ENCODE data around the gene SSR2.

DNA sequence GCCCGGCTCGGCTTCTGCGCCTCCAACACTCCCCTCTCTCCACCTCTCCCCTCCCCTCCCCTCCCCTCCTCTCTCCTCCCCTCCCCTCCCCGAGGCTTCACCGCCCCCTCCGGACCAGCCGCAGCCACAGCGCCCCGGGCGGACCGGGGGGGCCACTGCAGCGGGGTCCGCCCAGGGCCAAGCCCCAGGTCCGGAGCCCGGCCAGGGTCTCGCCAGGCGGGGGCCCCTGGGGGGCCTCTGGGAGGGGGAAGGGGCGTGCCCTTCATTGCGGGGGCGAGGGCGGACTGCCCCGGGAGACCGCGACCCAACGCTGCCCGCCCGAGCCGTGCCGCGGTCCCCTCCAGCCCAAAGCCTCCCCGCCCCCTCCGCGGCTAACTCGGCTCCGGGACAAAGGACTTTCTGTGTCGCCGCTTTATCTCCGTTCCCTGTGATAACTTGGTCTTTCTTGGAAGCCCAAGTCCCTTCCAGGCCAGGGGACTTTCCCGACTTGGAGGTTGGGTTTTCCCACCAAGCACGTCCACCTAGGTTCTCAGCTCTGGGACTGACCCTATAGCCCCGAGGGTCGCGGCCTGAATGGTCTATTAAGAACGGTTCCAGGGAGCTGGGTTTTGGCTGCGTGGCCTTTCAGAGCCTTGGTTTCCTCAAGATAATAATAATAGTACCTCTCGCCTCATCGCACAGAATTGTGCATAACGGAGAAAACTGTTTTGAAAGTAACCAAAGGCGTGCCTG, 33.2 kb upstream of the SSR2 start, which contains the start of gene UBQLN4:
- TF ChIP-seq, protein P1, sequence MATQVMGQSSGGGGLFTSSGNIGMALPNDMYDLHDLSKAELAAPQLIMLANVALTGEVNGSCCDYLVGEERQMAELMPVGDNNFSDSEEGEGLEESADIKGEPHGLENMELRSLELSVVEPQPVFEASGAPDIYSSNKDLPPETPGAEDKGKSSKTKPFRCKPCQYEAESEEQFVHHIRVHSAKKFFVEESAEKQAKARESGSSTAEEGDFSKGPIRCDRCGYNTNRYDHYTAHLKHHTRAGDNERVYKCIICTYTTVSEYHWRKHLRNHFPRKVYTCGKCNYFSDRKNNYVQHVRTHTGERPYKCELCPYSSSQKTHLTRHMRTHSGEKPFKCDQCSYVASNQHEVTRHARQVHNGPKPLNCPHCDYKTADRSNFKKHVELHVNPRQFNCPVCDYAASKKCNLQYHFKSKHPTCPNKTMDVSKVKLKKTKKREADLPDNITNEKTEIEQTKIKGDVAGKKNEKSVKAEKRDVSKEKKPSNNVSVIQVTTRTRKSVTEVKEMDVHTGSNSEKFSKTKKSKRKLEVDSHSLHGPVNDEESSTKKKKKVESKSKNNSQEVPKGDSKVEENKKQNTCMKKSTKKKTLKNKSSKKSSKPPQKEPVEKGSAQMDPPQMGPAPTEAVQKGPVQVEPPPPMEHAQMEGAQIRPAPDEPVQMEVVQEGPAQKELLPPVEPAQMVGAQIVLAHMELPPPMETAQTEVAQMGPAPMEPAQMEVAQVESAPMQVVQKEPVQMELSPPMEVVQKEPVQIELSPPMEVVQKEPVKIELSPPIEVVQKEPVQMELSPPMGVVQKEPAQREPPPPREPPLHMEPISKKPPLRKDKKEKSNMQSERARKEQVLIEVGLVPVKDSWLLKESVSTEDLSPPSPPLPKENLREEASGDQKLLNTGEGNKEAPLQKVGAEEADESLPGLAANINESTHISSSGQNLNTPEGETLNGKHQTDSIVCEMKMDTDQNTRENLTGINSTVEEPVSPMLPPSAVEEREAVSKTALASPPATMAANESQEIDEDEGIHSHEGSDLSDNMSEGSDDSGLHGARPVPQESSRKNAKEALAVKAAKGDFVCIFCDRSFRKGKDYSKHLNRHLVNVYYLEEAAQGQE (IDR thresholded peaks at IDR 0.05; ENCODE audit: unreplicated experiment) = no peak
- TF ChIP-seq CTCF (conservative IDR thresholded peaks at IDR 0.05; ENCODE audit: low read depth in 2 of 2) (peak; percentile 28 to 69; a peak in 3 of 4 replicates), STAT1 (IDR thresholded peaks at IDR 0.05; ENCODE audit: unreplicated experiment) (no peak), EZH2phosphoT487 (IDR thresholded peaks at IDR 0.05; ENCODE audit: unreplicated experiment) (no peak), EZH2 (IDR thresholded peaks at IDR 0.05; ENCODE audit: low read depth, unreplicated experiment) (no peak), CREB1 (CRISPR knock-in tag; IDR thresholded peaks at IDR 0.05; ENCODE audit: low read depth) (no peak), POLR2AphosphoS5 (IDR thresholded peaks at IDR 0.05; ENCODE audit: low read depth) (no peak; the same call in 1 of the 2 replicates), ETS1 (IDR thresholded peaks at IDR 0.05) (no peak), JUNB (IDR thresholded peaks at IDR 0.05; ENCODE audit: unreplicated experiment) (no peak)
